ENCODE measurements around the gene TBC1D1.

Gene TBC1D1

GRCh38 chr4:38100474-38101255 is 209.8 kb downstream of the TBC1D1 start:
- DNase-seq (ENCODE audit: low read depth), result no peak

- no peak for DNase-seq (ENCODE audit: low read depth)
These were observed 210.7 kb downstream of the TBC1D1 start for GRCh38 chr4:38101563-38101962.

- no peak for DNase-seq (ENCODE audit: low read depth)
These were observed 212.2 kb downstream of the TBC1D1 start for GRCh38 chr4:38102957-38103588.

GRCh38 chr4:38105475-38106220 is 214.8 kb downstream of the TBC1D1 start:
- DNase-seq (ENCODE audit: low read depth), result no peak

GRCh38 chr4:38106311-38106710 is 215.4 kb downstream of the TBC1D1 start:
- no peak for DNase-seq (ENCODE audit: low read depth)

- no peak for DNase-seq (ENCODE audit: low read depth)
These were observed 216.1 kb downstream of the TBC1D1 start for GRCh38 chr4:38106886-38107514.

GRCh38 chr4:38107818-38108217 is 216.9 kb downstream of the TBC1D1 start:
- DNase-seq (ENCODE audit: low read depth), result no peak

- no peak for DNase-seq (ENCODE audit: low read depth)
These were observed 218.5 kb downstream of the TBC1D1 start for GRCh38 chr4:38109370-38109769.

- DNase-seq (ENCODE audit: low read depth), result no peak
These were observed 219.0 kb downstream of the TBC1D1 start for GRCh38 chr4:38109896-38110295.

GRCh38 chr4:38111024-38111423 is 220.1 kb downstream of the TBC1D1 start:
- no peak for DNase-seq (ENCODE audit: low read depth)

- no peak for DNase-seq (ENCODE audit: low read depth)
These were observed 220.8 kb downstream of the TBC1D1 start for GRCh38 chr4:38111717-38112116.

GRCh38 chr4:38113132-38113531 is 222.2 kb downstream of the TBC1D1 start:
- DNase-seq (ENCODE audit: low read depth), result no peak

GRCh38 chr4:38113551-38113950 is 222.7 kb downstream of the TBC1D1 start:
- DNase-seq (ENCODE audit: low read depth), result no peak

- DNase-seq (ENCODE audit: low read depth), result no peak
These were observed 223.7 kb downstream of the TBC1D1 start for GRCh38 chr4:38114386-38115150.

GRCh38 chr4:38115601-38116000 is 224.7 kb downstream of the TBC1D1 start:
- no peak for DNase-seq (ENCODE audit: low read depth)

- DNase-seq (ENCODE audit: low read depth), result no peak
These were observed 226.7 kb downstream of the TBC1D1 start for GRCh38 chr4:38117591-38117990.

- no peak for DNase-seq (ENCODE audit: low read depth)
These were observed 228.9 kb downstream of the TBC1D1 start for GRCh38 chr4:38119668-38120385.

- no peak for DNase-seq (ENCODE audit: low read depth)
These were observed 229.9 kb downstream of the TBC1D1 start for GRCh38 chr4:38120772-38121171.

GRCh38 chr4:38122060-38122459 is 231.2 kb downstream of the TBC1D1 start:
- DNase-seq (ENCODE audit: low read depth), result no peak

GRCh38 chr4:38123555-38123954 is 232.7 kb downstream of the TBC1D1 start:
- no peak for DNase-seq (ENCODE audit: low read depth)

GRCh38 chr4:38124961-38125360 is 234.1 kb downstream of the TBC1D1 start:
- DNase-seq (ENCODE audit: low read depth), result no peak
